Osteoblast (primary cell): ENCODE measurements around the gene NR2F1-AS1. TPM values are rescaled to one million over a fixed set of nuclear protein-coding genes. Genes with fewer than 3 reads are reported as not detected.

Source experiments
- DNase-seq: peaks from one replicate; pipeline ENCODE4 v3.0.0; 2011; ENCODE audit warnings: low spot score, mixed read lengths; ENCODE audit not compliant: insufficient read length; ENCODE audit errors: missing footprints
- H2AFZ ChIP-seq: 2 replicates; pipeline ENCODE4 v1.6.0; 2011; ENCODE audit warnings: mild to moderate bottlenecking, low read length
- H3K27ac ChIP-seq: 2 replicates; pipeline ENCODE4 v1.5.1; 2011; ENCODE audit warnings: mild to moderate bottlenecking, low read depth, low read length, moderate library complexity
- H3K27me3 ChIP-seq: 2 replicates; pipeline ENCODE4 v1.6.0; 2012; ENCODE audit warnings: mild to moderate bottlenecking, control low read depth, inconsistent platforms, low read length, moderate library complexity; ENCODE audit not compliant: insufficient read depth
- H3K36me3 ChIP-seq: 2 replicates; pipeline ENCODE4 v1.5.1; 2011; ENCODE audit warnings: mild to moderate bottlenecking, low read length, control low read depth, moderate library complexity; ENCODE audit not compliant: insufficient read depth
- H3K4me1 ChIP-seq: 2 replicates; pipeline ENCODE4 v1.5.1; 2011; ENCODE audit warnings: mild to moderate bottlenecking, low read length, control low read depth, moderate library complexity; ENCODE audit not compliant: insufficient read depth
- H3K4me2 ChIP-seq: 2 replicates; pipeline ENCODE4 v1.6.0; 2011; ENCODE audit warnings: mild to moderate bottlenecking, low read length; ENCODE audit not compliant: insufficient read depth
- H3K4me3 ChIP-seq: fragments of 200-600 bp; sonication (generic); 3 replicates; pipeline ENCODE4 v1.5.1; 2012; ENCODE audit warnings: mild to moderate bottlenecking, low read length, inconsistent platforms; ENCODE audit not compliant: insufficient read depth
- H3K79me2 ChIP-seq: 2 replicates; pipeline ENCODE4 v1.6.0; 2012; ENCODE audit warnings: mild to moderate bottlenecking, low read length, control low read depth, inconsistent platforms; ENCODE audit not compliant: insufficient read depth
- H3K9me3 ChIP-seq: 2 replicates; pipeline ENCODE4 v1.5.1; 2011; ENCODE audit warnings: low read depth, low read length, control low read depth
- H4K20me1 ChIP-seq: 2 replicates; pipeline ENCODE4 v1.6.0; 2012; ENCODE audit warnings: mild to moderate bottlenecking, low read length, control low read depth; ENCODE audit not compliant: insufficient read depth
- CTCF ChIP-seq: IDR thresholded peaks from 2 replicates; pipeline ENCODE4 v1.5.1; 2011; ENCODE audit warnings: mild to moderate bottlenecking, low read depth, low read length, moderate library complexity; ENCODE audit errors: extremely low read depth
- total RNA-seq: library from RNA; depleted of rRNA; stranded (reverse); fragments of >200 nt; gene quantifications from 2 replicates; pipeline ENCODE4 v1.2.3, GENCODE V29; 2012

Gene NR2F1-AS1
- total RNA-seq, 1 donor: 15.9 TPM

- DNase-seq: no peak
- no peaks in the 10 kb centered on the region for H3K36me3 ChIP-seq
- peaks cover 76% of the 10 kb centered on the region for H3K27me3 ChIP-seq
- no peak overlapping the region for H3K27ac ChIP-seq
- H3K79me2 ChIP-seq: no peaks in the 10 kb centered on the region
- H3K4me3 ChIP-seq: no peak overlapping the region
- no peaks in the 10 kb centered on the region for H3K9me3 ChIP-seq
- no peaks in the 10 kb centered on the region for H3K4me1 ChIP-seq
- peak overlapping the region; percentile 33 for H2AFZ ChIP-seq
- H3K4me2 ChIP-seq: peak overlapping the region; percentile 11
- H4K20me1 ChIP-seq: no peaks in the 10 kb centered on the region
- TF ChIP-seq CTCF: no peak
These were observed 19.5 kb upstream of the NR2F1-AS1 start for GRCh38 chr5:93600409-93601070.

- H3K79me2 ChIP-seq: no peaks in the 10 kb centered on the region
- H3K27ac ChIP-seq: no peak overlapping the region
- no peaks in the 10 kb centered on the region for H3K4me1 ChIP-seq
- H3K27me3 ChIP-seq: peaks cover 66% of the 10 kb centered on the region
- H4K20me1 ChIP-seq: no peaks in the 10 kb centered on the region
- peak overlapping the region; percentile 21 for H3K4me2 ChIP-seq
- DNase-seq: no peak
- no peaks in the 10 kb centered on the region for H3K36me3 ChIP-seq
- H3K4me3 ChIP-seq: no peak overlapping the region
- no peak for TF ChIP-seq CTCF
- H3K9me3 ChIP-seq: no peaks in the 10 kb centered on the region
- H2AFZ ChIP-seq: peak overlapping the region; percentile 8
These were observed 18.5 kb upstream of the NR2F1-AS1 start for GRCh38 chr5:93599399-93600120.

- Histone ChIP-seq H2AFZ (peak overlapping the region; percentile 8), H3K27me3 (peaks cover 61% of the 10 kb centered on the region), H3K9me3 (no peaks in the 10 kb centered on the region), H3K4me2 (peak overlapping the region; percentile 21), H3K4me3 (no peak overlapping the region), H3K4me1 (no peaks in the 10 kb centered on the region), H3K27ac (no peak overlapping the region), H3K79me2 (no peaks in the 10 kb centered on the region), H4K20me1 (no peaks in the 10 kb centered on the region), H3K36me3 (peaks cover 2% of the 10 kb centered on the region)
- no peak for DNase-seq
- TF ChIP-seq CTCF: no peak
These were observed 18.0 kb upstream of the NR2F1-AS1 start for GRCh38 chr5:93599001-93599379.
